ENCODE results near the gene DLGAP4.

Gene DLGAP4, protein sequence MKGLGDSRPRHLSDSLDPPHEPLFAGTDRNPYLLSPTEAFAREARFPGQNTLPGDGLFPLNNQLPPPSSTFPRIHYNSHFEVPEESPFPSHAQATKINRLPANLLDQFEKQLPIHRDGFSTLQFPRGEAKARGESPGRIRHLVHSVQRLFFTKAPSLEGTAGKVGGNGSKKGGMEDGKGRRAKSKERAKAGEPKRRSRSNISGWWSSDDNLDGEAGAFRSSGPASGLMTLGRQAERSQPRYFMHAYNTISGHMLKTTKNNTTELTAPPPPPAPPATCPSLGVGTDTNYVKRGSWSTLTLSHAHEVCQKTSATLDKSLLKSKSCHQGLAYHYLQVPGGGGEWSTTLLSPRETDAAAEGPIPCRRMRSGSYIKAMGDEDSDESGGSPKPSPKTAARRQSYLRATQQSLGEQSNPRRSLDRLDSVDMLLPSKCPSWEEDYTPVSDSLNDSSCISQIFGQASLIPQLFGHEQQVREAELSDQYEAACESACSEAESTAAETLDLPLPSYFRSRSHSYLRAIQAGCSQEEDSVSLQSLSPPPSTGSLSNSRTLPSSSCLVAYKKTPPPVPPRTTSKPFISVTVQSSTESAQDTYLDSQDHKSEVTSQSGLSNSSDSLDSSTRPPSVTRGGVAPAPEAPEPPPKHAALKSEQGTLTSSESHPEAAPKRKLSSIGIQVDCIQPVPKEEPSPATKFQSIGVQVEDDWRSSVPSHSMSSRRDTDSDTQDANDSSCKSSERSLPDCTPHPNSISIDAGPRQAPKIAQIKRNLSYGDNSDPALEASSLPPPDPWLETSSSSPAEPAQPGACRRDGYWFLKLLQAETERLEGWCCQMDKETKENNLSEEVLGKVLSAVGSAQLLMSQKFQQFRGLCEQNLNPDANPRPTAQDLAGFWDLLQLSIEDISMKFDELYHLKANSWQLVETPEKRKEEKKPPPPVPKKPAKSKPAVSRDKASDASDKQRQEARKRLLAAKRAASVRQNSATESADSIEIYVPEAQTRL

DNA sequence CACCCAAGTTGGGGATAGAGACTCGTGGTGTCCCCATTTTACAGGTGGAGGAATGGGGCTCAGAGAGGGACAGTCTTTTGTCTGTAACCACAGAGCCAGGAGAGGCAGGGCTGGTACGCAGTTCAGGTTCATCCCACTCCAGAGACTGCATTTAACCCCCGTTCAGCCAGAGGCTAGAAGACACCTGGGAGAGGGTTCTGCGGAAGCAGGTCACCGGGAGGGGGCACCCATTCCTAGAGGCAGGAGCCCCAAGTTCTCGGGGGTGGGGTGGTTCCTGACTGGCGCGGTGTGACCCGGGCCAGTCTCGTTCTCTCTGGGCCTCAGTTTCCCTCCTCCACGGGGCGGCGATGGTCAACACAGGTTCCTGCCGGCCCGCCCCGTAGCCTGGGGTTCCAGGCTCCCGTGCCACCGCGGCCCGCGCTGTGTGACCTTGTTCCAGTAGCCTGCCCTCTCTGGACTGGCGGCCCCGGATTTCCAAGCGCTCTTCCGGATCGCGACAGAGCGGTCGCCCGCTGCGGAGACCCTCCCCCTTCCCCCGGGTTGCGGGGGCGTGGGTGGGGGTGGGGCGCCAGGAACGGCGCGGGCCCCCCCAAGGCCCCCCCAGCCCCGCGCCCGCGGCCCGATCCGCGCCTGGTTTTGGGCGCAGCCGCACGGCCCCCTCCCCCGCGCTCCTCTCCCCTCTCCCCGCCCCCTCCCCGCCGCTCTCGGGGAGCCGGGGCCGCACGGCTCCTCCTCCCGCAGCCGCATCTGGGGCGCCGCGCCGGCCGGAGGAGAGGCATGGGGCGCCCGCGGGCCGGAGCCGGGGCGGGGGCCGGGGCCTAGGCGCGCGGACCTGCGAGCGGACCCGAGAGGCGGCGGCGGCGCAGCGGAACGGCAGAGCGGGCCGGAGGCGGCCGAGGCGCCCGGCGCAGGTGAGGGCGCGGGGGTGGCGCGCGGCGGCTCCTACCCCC lies at the start of gene DLGAP4:
Gene DLGAP4, plus strand, starts transcription at position 738 of the 950 bp plus-strand sequence. CDS start 125,379 bp downstream, outside the sequence.
- no peak for DNase-seq (ENCODE audit: low read depth)

DNA sequence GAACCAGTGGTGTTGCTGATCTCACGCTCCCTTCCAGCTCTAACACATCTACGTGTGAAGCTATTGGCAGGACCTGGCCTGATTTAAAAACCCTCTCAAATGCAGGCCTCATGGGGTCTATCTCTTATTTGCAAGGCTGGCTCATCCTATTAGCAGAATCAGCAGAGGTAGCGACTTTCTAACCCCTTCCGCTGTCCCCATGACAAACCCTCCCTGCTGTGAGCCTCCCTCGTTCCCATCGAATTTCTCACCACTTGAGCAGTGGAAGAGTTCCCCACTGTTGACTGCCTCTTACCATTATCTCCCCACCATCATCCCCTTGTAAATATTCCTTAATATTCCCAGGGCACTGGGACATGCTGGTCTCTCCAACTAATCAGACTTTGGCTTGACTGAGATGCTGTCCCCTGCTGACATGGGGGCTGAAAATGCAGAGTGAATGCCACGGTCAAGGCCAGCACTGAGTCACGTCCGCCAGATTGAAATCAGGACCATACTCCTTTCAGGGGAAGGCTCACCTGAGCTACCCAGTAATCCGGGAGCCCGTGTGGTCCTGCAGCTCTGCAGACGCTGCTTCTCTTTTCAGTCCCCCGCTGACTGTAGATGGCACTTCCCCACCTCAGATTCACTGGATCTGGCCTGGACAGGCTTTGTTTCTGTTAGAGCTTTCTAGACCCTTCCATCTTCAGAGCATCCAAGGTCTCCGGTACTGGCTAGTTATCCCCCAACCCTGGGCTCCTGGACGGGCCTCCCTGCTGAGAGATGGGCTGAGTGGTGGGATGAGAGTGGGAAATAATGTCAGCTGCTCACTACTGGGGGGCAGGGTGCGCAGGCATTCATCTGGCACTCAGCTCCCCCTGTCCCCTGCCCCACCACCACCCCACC lies 46.7 kb upstream of the DLGAP4 start:
- DNase-seq (ENCODE audit: low read depth), result no peak

DNA sequence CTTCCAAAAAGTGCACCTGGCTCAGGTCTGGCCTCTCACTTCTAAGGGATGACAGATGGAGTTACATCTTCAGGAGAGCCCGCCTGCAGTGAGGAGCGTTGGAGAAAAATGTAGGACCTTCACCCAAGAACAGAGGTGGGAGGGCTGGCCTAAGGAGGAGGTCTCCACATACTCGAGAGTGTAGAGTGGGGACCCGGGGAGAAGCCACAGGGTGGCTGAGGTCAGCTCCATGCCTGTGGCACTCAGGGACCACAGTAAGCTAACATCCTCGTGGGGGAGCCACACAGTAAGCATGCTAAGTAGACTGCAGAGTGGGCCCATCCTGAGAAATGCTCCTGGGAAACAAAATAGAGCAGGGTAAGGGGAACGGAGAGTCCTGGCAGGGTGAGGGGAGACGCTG lies 45.8 kb upstream of the DLGAP4 start:
- DNase-seq (ENCODE audit: low read depth), result no peak

DNA sequence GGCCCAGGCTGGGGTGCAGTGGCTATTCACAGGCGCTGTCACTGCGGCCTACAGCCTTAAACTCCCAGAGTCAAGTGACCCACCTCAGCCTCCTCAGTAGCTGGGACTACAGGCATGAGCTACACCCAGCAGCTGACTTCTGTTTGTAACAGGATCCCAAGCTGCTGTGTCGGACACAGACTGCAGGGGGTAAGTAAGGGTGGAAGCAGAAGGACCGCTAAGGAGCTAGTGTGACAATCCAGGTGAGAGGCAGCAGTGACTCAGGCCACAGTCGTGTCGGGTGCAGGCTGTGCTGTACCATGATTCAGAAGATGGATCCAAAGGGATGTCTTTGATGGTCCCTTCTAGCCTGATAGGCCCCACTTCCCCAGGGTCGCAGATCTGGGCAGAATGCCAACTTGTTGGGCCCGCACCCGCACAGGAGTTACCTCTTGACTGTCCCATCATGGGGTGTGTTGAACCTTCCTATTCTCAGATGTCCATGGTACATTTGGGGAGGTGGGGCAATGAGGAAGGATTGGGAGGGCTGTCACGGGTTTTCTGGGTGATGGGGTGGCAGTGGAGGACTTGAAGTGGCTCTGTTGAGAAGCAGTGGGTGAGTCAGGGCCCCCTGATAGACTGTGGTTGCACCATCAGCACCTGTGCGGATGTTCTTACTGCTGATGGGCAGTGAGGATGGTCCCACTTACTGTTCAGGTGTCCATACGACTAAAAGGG lies 44.6 kb upstream of the DLGAP4 start:
- no peak for DNase-seq (ENCODE audit: low read depth)

DNA sequence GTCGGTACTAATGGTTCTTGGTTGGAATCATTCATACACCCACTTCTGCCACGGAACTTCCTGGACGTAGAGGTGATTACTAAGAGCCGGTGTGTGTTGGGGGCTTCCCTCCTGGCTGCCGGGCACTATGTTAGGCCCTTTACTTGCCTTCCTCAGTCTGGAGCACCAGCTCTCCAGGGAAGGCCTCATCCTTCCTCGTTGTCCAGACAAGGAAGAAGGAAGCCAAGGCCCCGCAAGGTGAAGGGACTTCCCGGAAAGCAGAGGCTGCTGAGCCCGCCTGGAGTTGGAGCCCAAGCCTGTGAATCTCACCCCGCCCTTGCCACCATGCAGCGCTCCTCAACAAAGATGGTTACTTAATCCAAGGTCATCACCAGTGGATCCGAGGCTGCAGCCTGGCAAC lies 43.7 kb upstream of the DLGAP4 start:
- DNase-seq (ENCODE audit: low read depth), result no peak

DNA sequence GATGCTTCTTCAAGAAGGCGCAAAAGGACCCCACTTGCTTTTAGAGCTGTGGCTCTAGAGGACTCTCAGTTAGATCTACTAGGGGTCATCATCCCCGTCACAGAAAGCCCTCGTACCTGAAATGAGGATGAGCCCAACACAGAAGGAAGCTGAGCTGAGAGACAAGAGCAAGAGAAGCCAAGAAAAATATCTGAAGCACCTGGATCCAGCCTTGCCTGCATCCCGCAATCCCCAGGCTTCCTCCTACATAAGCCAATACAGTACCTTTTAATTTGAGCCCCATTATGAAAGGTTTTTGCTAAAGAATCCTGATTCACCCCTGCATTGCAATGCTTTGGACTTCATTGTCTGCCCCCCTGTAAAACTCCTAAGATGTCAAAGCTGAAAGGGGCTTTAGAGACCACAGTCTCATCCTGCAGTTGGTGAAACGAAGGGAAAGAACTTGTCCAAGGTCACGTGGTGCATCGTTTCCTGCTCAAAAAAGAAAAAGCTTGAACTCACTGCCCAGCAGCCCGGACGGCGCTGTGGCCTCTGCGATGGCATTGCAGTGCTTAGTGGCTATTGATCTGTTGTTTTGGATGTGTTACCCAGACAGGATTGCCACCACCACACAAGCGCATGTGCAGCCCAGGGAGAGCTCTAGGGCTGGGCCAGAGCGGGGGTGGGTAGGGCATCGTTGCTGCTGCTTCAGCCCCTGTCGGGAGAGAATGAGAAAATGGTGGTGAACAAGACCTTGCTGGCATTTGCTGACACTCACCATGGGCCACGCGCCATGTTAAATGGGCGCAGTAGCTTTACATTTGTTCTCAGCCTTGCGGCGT lies 41.5 kb upstream of the DLGAP4 start:
- no peak for DNase-seq (ENCODE audit: low read depth)

DNA sequence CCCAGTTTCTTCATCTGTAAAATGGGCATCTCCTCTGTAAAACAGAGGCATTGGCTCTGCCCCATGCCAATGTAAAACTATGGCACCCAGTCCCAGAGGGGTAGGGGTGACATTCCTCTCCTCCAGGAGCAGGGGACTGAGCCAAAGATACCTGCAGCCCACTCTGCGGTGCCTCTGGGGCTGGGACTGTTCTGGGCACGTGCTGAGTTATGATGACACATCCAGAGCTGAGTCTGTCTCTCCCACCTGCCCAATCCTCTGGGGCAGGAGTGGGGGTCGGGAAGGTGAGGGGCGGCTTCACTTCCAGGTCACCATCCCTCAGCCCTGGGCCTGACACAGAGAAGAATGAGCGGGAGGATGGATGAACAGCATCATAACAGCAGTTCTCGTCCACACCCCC lies 40.0 kb upstream of the DLGAP4 start:
- DNase-seq (ENCODE audit: low read depth), result no peak

DNA sequence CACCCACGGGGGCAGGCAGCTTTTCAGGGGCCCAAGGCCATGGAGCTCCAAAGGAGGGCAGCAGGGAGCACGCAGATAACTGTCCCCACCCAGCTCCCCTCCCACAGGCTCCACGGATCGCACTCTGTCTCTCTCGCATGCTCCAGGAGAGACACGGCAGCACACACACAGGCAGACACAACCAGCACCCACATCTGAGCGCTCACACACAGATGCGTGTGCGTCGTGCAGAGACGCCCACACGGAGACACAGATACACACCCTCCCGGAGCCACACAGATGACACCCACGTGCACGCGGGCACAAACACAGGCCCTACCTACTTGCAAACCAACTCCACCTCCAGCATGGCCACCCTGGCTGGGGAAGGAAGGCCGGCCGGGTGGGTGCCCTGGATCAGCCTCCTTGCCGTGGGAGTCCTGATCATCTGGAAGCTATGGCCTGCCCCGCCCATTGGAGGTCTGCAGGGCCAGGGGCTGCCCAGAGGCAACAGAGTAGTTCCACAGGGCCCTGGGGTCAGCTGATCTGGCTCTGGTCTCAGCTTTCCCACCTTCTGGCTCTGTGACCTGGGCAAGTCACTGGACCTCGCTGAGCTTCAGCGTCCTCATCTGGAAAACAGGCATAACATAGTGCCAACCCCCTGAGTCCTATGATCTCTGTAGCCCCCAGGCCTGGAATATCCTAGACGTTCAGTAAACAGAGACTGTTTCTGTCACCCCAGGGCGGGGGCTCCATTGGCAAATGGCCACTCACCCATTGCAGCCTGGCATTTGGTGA lies 38.3 kb upstream of the DLGAP4 start:
- no peak for DNase-seq (ENCODE audit: low read depth)

DNA sequence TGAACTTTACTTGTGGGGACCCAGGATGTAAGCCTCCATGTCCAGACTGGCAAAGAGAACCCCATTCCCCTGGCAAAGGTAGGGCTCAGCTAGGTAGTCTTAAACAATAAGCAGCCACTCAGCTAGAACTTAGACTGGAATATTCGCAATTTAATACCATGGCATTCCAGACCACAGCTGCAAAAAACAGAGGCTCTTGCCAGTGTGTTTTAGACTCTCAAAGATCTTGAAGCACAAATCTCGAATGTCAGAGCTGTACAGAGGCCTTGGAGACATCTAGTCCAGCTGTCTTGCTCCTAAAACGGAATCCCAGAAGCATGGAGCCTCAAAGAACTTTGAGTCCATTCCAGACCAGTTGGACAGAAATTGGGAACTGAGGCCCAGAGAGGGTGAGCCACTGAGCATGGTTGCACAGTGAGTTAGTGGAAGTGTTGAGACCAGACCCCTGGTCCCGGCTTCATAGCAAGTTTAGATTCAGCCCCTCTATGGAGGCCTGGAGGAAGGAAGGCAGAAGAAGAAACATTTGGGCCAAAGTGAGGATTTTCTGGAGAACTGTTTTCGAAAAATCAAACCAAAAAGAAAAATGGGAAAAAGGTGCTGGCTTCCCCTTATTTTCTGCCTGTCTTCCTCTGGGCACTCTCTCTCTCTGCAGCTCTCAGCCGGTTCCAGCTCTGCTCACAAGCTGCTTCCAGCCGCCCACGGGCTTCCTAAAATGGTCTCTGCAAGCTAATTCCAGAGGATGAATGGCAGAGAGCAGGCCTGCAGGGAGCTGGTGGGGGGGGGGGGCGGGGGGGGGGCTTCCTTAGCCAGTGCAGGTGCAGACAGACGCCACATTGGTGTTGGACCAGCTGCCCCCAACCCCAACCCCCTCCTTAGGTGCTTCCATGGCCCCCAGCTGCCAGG lies 37.4 kb upstream of the DLGAP4 start:
- DNase-seq (ENCODE audit: low read depth), result no peak

DNA sequence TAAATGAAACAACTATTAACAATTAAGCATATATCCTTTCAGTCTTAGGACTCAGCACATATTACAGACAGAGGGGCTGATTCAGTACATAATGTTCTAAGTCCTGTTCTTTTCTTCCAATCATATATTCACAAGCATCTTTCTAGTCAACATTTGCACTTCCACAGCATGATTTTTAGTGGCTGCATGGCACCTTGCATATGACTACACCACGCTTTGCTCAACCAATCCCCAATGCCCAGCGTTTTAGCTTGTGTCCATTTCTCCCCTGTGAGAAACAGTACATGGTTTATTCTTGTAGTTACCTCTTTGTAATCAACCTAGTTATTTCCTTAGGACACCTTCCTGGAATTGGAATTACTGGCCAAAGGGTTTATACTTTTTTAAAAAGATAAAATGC lies 36.6 kb upstream of the DLGAP4 start:
- DNase-seq (ENCODE audit: low read depth), result no peak

DNA sequence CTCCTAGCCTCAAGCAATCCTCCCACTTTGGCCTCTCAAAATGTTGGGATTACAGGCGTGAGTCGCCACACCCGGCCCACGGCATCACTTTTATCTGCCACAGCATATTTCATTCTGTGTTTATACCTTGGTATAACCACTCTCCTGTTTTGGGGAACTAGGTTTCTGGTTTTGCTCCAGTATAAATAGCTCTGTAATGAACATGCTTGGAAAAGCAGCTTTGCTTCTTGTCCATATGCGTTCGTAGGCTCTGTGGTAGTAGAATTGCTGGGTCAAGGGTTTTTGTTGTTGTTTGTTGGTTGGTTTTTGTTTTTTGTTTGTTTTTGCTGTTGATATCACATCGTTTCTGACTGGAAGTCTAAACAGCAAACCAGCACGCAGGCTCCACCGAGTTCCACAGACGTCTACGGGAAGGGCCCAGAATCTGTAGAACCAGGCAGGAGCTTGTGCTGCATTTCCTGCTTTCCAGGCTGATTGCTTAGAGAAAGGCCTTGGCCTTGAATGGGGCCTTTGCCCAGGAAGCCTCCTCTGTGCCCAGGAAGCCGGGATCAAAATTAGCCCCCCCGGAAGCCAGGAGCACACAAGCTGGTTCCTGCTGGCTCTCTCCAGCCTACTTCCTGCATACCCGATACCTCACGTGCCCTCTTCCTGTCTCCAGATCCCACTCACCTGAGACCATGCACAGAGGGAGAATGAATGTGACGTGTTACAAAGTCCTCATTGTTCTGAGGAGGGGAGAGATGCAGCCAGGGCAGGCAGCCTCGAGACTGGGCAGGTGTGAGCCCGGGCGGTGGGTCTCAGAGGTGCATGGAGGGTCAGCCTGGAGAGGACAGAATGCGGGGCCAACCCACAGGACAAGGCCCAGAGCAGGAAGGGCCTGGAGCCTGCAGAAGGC lies 35.1 kb upstream of the DLGAP4 start:
- DNase-seq (ENCODE audit: low read depth), result no peak

DNA sequence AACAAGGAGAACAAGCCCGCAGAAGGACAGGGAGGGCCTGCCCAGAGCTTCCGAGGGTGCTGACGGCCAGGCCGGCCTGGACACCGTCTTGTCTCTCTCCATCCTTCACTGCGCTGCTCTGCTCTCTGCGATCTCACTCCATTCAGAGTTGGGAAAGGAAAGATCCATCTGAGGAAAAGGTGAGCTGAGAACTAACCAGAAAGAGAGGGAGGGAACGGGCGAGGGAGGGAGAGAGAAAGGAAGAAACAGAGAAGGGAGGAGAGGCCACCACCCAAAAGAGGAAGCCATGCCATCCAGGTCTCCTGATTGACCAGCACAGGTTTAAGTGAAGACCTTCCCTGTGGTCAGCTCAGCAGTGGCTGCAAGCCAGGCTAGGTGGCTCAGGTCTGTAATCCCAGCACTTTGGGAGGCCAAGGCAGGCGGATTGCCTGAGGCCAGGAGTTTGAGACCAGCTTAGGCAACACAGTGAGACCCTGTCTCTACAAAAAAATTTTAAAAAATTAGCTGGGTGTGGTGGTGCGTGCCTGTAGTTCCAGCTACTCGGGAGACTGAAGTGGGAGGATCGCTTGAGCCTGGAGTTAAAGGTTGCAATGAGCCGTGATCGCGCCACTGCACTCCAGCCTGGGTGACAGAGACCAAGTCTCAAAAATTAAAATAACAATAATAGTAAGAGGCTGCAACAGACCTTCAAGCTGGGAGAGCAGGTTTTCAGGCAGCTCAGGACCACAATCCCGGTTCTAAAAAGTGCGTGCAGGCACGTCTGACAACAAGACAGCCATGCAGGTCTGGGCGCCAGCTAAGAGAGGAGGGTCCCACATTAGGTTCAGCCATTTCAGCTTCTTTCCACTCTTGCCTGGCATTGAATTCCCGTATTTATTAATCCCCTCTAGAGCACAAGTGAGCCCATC lies 34.2 kb upstream of the DLGAP4 start:
- DNase-seq (ENCODE audit: low read depth), result no peak

DNA sequence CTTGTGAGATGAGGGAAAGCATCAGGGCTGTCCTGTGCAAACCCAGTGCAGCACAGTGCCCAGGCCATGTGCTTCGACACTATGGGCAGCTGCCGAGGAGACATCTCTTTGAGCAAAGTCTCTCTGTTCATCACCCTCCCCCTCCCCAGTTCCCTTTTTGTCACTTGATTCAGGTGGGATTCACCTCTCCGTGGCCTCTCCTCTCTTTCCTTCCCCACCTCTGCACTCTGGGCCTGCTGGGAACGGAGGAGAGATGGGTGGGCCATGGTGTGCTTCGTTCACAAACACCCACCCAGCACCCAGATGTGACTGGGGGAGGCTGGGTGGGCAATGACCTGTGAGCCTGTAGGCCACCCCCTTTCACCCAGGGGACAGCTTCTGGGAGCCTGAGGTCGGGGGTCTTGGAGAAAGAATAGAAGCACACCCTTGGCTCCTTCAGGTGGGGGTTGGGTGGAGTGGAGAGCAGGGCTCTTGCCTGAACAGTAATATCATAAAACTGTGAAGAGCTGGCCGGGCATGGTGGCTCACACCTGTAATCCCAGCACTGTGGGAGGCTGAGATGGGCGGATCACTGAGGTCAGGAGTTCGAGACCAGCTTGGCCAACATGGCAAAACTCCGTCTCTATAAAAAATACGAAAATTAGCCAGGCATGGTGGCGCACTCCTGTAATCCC lies 33.5 kb upstream of the DLGAP4 start:
- DNase-seq (ENCODE audit: low read depth), result no peak

DNA sequence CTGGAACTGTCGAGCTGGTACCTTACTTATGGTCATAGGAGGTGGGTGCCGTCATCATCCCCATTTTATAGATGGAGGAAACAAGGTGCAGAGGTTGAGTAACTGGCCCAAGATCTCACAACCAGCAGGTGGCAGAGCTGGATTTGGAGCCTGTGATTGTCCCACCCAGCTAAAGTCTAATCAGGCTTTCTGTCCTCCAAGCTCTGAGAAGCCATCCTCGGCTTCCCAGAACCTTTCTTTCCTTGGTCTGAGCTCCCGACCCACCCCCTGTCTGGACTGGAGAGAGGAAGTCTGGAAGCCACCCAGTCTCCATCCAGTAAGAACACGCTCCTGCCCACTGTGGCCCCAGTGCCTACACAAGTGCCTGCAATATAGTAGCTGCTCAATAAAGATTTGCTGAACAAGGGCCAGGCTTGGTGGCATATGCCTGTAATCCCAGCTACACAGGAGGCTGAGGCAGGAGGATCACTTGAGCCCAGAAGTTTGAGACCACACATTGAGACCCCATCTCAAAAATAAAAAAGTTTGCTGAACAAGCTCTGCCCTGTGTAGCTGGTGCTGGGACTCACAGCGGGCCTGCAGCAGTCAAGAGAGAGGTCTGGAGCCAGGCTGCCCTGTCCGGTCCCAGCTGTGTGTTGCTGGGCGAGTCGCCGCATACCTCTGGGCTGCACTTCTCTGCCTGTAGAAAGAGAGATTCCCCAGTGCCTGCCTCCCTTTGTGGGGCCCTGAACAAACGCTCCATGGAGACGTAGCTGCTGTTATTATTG lies 32.5 kb upstream of the DLGAP4 start:
- no peak for DNase-seq (ENCODE audit: low read depth)
